H1 (cell line): ENCODE measurements around the gene PANK3. TPM values are rescaled to one million over a fixed set of nuclear protein-coding genes. Genes with fewer than 3 reads are reported as not detected.

Experiments
- PHF8 ChIP-seq: fragments of 200-600 bp; sonication (generic); conservative IDR thresholded peaks from 2 replicates; pipeline ENCODE4 v1.7.1; 2012; ENCODE audit warnings: low read depth, mild to moderate bottlenecking, inconsistent platforms, low read length, moderate library complexity
- POLR2AphosphoS5 ChIP-seq: IDR thresholded peaks from 2 replicates; pipeline ENCODE4 v1.6.1; 2011; ENCODE audit warnings: low read depth, low read length
- SIRT6 ChIP-seq: IDR thresholded peaks from one replicate; pipeline ENCODE4 v1.7.1; 2012; ENCODE audit warnings: low read length, inconsistent platforms
- TBP ChIP-seq: IDR thresholded peaks from 2 replicates; pipeline ENCODE4 v1.6.1; 2011; ENCODE audit warnings: low read depth, low read length, improper control_type of control experiment
- YY1 ChIP-seq: IDR thresholded peaks from 2 replicates; pipeline ENCODE4 v1.6.1; 2011; ENCODE audit warnings: low read depth, mild to moderate bottlenecking, low read length
- polyA plus RNA-seq, 7 experiments: library from polyadenylated mRNA; depleted of rRNA in 3 of 7; stranded (reverse) in 5 of 7; unstranded in 2 of 7; fragments of >200 nt in 5 of 7; fragments of 200-250 nt in 2 of 7; gene quantifications; 1 replicate in 5 of 7; 2 replicates in 1 of 7; 4 replicates in 1 of 7; pipeline versions ENCODE4 v1.2.1 to v1.2.3, GENCODE V29; 2011 to 2013; ENCODE audit warnings: missing spikeins in 2 of 7, mixed read lengths in 2 of 7
- total RNA-seq: library from RNA; stranded (reverse); fragmentation: NEBNext Ultra II Directional; extraction: Animal tissue kit (Norgen Biotek cat#: 25700); gene quantifications from 2 replicates; pipeline ENCODE4 v1.2.1, GENCODE V29; 2021
- TF ChIP-seq, protein P1 (sequence below): IDR thresholded peaks from 2 replicates; pipeline ENCODE4 v1.6.1; 2011; ENCODE audit warnings: low read length, improper control_type of control experiment
- TF ChIP-seq, protein P2 (sequence below): IDR thresholded peaks from 2 replicates; pipeline ENCODE4 v1.6.1; 2012; ENCODE audit warnings: inconsistent platforms

PANK3 gene
- total and polyA plus RNA-seq, 2 of the 8 experiments (the other 6 are each of a cell fraction or from before 2014, with no cell fraction given): 8.6 to 101 TPM

DNA sequence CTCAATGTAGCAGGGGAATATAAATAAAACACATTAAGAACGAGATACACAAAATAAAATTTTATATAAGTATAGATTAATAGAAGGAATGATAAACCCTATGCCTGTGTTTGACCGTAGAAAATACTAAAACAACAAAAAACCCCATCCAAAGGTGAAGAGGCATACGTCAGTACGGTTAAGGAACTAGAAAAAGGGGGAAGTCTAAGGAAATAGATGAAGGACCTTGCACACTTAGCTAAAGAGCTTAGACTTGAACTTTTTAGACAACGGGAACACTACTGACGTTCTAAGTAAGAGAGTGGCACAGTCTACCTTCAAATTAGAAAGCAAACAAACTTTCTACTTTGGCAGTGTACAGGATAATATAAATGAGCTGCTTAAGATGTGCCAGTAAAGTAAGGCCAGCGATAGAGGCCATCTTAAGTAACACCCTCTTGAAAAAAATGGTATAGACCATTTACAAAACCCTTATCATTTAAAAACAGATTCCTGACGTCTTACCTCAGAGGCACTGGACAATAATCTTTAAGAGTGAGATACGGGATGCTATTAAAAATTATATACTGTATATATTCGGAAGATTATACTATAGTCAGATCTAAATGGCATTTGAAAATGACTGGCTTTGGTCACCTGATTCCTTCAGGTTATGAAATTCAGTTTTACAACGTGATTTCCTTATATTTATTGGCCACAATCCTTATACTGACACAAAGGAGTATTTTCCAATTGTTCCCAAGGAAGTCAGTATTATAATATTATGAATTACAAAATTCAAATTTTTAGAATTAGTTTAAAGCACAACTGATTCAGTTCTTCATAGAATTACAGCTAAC is 8.5 kb downstream of the PANK3 start (continued):
- TF ChIP-seq, protein P1, sequence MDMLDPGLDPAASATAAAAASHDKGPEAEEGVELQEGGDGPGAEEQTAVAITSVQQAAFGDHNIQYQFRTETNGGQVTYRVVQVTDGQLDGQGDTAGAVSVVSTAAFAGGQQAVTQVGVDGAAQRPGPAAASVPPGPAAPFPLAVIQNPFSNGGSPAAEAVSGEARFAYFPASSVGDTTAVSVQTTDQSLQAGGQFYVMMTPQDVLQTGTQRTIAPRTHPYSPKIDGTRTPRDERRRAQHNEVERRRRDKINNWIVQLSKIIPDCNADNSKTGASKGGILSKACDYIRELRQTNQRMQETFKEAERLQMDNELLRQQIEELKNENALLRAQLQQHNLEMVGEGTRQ: no peak
- no peak for TF ChIP-seq POLR2AphosphoS5
- no peak for TF ChIP-seq YY1
- TF ChIP-seq, protein P2, sequence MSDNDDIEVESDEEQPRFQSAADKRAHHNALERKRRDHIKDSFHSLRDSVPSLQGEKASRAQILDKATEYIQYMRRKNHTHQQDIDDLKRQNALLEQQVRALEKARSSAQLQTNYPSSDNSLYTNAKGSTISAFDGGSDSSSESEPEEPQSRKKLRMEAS: no peak
- TF ChIP-seq PHF8: no peak
- TF ChIP-seq SIRT6: no peak
- no peak for TF ChIP-seq TBP
